AG09309 (cell line): Measurements from ENCODE around the gene SLC66A1.
A peak's percentile ranks its signal among the peaks of the same experiment; 100 is the strongest.

Experiments
- DNase-seq: peaks from one replicate; pipeline ENCODE4 v3.0.0-alpha.2; 2010; ENCODE audit warnings: low read depth
- H3K4me3 ChIP-seq: 2 replicates; pipeline ENCODE4 v1.5.1; 2011; ENCODE audit warnings: mild to moderate bottlenecking, low read depth, low read length, moderate library complexity; ENCODE audit not compliant: control insufficient read depth
- TF ChIP-seq, protein P1 (sequence below): IDR thresholded peaks from 2 replicates; pipeline ENCODE4 v1.5.1; 2011; ENCODE audit warnings: mild to moderate bottlenecking, low read depth, low read length, inconsistent platforms; ENCODE audit not compliant: insufficient read depth, control insufficient read depth; ENCODE audit errors: missing control alignments

The SLC66A1 gene

DNA sequence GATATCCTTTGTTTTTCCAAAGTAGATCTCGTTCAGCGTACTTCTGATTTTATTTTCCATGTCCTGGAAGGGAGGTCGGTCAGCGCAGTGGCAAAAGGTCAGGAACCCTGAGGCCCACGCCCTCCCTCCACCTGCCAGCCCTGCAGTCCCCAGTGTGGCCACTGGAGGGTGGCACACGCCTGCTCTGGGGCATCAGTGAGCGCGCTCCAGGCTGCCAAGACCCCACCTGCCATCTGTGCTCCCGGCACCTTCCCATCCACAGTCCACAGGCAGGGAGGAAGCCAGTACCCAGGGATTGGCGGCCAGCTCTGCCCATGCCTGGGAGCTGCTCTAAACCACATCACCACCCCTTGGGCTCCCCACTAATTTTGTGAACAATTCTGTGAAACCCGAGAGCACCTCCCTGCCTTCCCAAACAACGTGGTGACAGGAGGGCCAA is 32.3 kb downstream of the SLC66A1 start:
- H3K4me3 ChIP-seq, result no peak overlapping the region
- TF ChIP-seq, protein P1, sequence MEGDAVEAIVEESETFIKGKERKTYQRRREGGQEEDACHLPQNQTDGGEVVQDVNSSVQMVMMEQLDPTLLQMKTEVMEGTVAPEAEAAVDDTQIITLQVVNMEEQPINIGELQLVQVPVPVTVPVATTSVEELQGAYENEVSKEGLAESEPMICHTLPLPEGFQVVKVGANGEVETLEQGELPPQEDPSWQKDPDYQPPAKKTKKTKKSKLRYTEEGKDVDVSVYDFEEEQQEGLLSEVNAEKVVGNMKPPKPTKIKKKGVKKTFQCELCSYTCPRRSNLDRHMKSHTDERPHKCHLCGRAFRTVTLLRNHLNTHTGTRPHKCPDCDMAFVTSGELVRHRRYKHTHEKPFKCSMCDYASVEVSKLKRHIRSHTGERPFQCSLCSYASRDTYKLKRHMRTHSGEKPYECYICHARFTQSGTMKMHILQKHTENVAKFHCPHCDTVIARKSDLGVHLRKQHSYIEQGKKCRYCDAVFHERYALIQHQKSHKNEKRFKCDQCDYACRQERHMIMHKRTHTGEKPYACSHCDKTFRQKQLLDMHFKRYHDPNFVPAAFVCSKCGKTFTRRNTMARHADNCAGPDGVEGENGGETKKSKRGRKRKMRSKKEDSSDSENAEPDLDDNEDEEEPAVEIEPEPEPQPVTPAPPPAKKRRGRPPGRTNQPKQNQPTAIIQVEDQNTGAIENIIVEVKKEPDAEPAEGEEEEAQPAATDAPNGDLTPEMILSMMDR, result peak; percentile 95
- DNase-seq, result no peak

DNA sequence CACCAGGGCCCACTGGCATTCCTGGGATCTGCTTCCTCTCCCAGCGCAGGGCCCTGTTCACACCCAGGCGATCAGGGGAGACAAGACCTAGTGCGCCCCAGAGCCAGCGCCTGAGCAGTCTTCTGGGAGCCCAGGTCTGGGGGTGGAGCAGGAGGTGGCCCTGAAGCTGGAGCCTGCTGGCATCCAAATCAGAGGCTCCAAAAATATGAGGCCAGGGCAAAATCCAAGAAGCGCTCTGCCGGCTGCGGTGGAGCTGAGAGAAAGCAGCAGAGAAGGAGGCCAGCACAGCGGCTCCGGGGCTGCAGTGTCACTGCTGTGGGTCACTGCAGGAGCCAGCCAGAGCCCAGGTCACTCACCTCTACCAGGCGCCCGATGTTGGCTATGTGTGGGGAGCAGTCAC is 32.7 kb downstream of the SLC66A1 start:
- DNase-seq, result no peak
- TF ChIP-seq, protein P1, result no peak
- no peak overlapping the region for H3K4me3 ChIP-seq

DNA sequence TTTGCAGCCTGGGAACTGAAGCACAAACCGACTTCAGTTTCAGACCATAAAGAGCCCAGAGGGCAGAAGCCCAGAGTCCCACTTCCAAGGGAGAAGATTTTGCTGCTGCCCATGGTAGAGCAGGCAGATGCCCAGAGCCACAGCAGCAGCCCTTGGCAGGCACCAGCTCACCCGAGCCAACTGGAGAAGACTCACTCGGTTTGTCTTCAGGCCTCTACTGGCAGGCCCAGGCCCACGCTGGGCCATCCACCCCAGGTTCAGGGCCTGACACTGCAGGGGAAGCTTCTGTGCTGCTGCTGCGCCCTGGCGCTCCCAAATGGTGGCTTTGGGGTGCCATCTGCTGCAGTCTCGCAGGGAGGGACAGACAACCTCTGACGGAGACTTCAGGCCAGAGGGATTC is 33.3 kb downstream of the SLC66A1 start:
- TF ChIP-seq, protein P1, result no peak
- DNase-seq, result no peak
- H3K4me3 ChIP-seq, result no peak overlapping the region

DNA sequence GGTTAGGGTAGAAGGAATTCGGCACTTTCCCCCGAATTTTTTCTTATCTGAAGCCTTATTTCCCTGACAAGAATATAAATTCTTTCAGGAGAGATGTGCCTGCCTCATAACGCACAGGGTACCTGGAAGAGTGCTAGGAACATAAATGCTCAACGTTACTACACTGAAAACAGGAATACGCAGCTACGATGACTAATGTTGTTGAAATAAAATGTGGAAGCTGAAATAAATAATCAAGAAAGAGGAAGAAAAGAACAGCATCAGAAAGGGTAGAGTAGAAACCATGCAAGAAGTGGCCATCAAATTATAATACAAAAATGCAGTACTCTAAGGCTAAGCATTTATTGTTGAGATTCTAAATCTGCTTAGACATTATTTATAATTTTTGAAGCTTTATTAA is 33.9 kb downstream of the SLC66A1 start:
- DNase-seq, result no peak
- TF ChIP-seq, protein P1, result no peak
- no peak overlapping the region for H3K4me3 ChIP-seq

DNA sequence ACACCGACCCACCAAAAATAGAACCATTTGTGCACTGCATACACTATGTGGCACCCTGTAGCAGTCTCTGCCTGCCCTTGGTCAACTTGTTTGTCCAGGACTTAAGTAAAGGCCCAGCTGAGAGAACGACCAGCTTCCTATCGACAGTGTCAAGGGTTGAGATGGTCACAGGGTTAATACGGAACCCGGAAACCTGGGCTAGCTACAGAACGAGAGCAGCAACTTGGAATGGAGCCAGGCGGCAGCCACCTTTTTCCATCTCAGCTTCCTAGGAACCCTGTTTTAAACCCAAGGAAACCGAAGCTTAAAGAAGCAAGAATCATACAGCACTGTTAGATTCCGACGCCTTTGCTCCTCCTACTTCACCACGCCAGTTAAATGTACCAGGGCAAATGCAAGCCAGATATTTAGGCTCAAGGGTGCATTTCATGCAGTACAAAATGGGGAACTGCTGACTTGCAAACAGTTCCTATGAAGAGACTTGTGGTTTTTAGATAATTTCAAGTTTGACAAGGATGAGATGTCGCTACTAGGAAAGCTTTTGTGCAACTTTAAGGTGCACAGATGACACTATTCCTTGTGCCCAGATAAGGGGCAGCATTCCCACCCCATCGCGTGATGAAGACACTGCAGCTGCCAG is 35.5 kb downstream of the SLC66A1 start:
- no peak for DNase-seq
- TF ChIP-seq, protein P1, result no peak
- no peak overlapping the region for H3K4me3 ChIP-seq

DNA sequence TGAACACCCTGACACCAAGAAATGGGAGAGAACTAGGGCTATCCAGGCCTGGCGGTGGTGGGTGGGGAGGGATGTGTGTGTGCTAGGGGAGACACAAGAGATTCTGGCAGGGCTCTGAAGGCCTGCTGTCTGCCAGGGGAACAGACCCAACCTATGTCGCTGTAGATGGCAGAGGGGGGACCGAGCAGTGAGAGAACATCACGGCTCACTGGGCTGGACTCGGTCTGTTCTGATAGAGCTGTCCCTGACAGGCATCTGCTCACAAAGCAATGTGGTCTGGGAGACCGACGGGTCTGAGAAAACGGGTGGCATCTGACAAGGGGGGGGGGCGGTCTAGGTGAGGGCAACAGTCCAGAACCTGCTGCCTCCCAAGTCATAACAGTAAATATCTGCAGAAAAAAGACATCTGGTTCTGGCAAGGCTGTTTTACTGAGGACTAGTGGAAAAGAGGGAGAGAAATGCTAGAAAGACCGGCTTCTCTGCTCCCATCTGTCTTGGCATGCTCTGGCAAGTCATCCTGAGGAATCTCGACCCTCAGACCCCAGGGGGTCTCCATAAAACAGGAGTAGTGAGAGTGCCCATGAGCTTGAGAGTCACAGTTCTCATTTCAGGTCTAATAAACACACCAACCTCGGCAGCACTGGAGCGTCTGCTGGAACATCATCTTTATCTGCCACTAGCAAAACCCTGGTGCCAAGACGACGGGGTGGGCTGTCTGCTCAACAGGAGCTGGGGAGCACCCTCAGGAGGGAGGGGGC is 36.5 kb downstream of the SLC66A1 start:
- TF ChIP-seq, protein P1, result no peak
- DNase-seq, result no peak
- no peak overlapping the region for H3K4me3 ChIP-seq
